ENCODE results near the gene SPAG16.
"Not testable (repeated sequence)": the region's sequence is repeated elsewhere in the genome, so short reads cannot be mapped to it uniquely, and the experiment has no call there.

GRCh38 chr2:213410687-213411086 lies 126.4 kb downstream of the SPAG16 start:
- TF ChIP-seq EZH2phosphoT487 (IDR thresholded peaks at IDR 0.05; ENCODE audit: borderline replicate concordance); CTCF (conservative IDR thresholded peaks at IDR 0.05; ENCODE audit: low read length): not testable (repeated sequence)
